ENCODE data around the gene HLA-E.
"Not testable (repeated sequence)": the region's sequence is repeated elsewhere in the genome, so short reads cannot be mapped to it uniquely, and the experiment has no call there.

HLA-E gene

DNA sequence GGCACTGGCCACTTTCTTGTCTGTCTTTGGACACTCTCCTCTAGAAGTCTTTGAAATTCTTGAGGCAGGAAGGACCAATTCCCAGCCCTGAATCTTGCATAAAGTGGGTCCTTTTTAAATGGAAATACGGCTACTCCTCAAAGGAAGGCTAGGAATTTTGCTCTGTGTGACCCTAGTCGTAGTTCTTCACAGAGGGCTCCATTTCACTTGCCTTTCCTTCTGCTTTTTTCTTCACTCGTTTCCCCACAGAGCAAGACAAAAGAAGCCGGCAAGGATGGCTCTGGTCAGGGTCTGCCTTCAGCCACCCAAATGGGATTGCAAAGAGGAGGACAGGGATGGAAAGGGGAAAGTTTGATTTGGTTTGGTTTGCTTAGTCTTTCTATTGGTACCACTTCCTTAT lies 25.8 kb downstream of the HLA-E start:
- WGBS (ENCODE audit: extremely low coverage, insufficient coverage, low lambda C conversion rate), result no CpG with 5 or more reads among the region's 4 CpGs
- no peak overlapping the region for H3K4me3 ChIP-seq (ENCODE audit: low read length)

GRCh38 chr6:30515944-30516753 lies 26.8 kb downstream of the HLA-E start:
- no peak overlapping the region for H4K8ac ChIP-seq (ENCODE audit: low read depth, low read length)
- WGBS (ENCODE audit: extremely low coverage, insufficient coverage, low lambda C conversion rate), result no CpG with 5 or more reads among the region's 33 CpGs
- H3K27ac ChIP-seq (ENCODE audit: low read depth, low read length), result no peak overlapping the region

More for the DNA sequence above, 25.8 kb downstream of the HLA-E start:
- Histone ChIP-seq H3K56ac (ENCODE audit: low read length) (no peak overlapping the region), H4K5ac (ENCODE audit: low read length) (no peak overlapping the region), H3K9ac (ENCODE audit: low read length) (no peak overlapping the region), H3K36me3 (ENCODE audit: control insufficient read depth, insufficient read depth, low read length) (no peaks in the 10 kb centered on the region), H3K18ac (ENCODE audit: low read length) (no peak overlapping the region), H3K79me2 (ENCODE audit: control insufficient read depth, insufficient read depth, low read length) (no peaks in the 10 kb centered on the region), H3K4me1 (ENCODE audit: control insufficient read depth, low read depth, low read length) (no peaks in the 10 kb centered on the region), H2BK5ac (ENCODE audit: low read length) (no peak overlapping the region), H3K79me1 (ENCODE audit: low read length) (no peaks in the 10 kb centered on the region), H3K4me2 (ENCODE audit: low read length) (no peak overlapping the region), H3K4ac (ENCODE audit: low read depth, low read length) (no peak overlapping the region), H3K27me3 (ENCODE audit: insufficient read depth, low read length, poor library complexity) (no peaks in the 10 kb centered on the region), H2AK5ac (ENCODE audit: low read length) (no peak overlapping the region), H2BK15ac (replicated peaks; ENCODE audit: low read depth) (no peak overlapping the region), H3K23ac (ENCODE audit: low read length) (no peak overlapping the region), H3K27ac (ENCODE audit: low read depth, low read length) (no peak overlapping the region), H2BK120ac (ENCODE audit: low read depth, low read length) (no peak overlapping the region), H4K8ac (ENCODE audit: low read depth, low read length) (no peak overlapping the region)
- DNase-seq, result no peak

GRCh38 chr6:30516754-30517076 lies 27.4 kb downstream of the HLA-E start:
- not testable (repeated sequence) for H4K5ac ChIP-seq (ENCODE audit: low read length); H2BK120ac ChIP-seq (ENCODE audit: low read depth, low read length); H2AK5ac ChIP-seq (ENCODE audit: low read length); H3K4me3 ChIP-seq (ENCODE audit: low read length); H3K27me3 ChIP-seq (ENCODE audit: insufficient read depth, low read length, poor library complexity); H3K18ac ChIP-seq (ENCODE audit: low read length); H3K4me1 ChIP-seq (ENCODE audit: control insufficient read depth, low read depth, low read length); H2BK15ac ChIP-seq (replicated peaks; ENCODE audit: low read depth); H2BK5ac ChIP-seq (ENCODE audit: low read length); H3K79me1 ChIP-seq (ENCODE audit: low read length); H4K8ac ChIP-seq (ENCODE audit: low read depth, low read length); H3K79me2 ChIP-seq (ENCODE audit: control insufficient read depth, insufficient read depth, low read length); H3K36me3 ChIP-seq (ENCODE audit: control insufficient read depth, insufficient read depth, low read length); DNase-seq; H3K27ac ChIP-seq (ENCODE audit: low read depth, low read length); H3K23ac ChIP-seq (ENCODE audit: low read length)
- WGBS (ENCODE audit: extremely low coverage, insufficient coverage, low lambda C conversion rate), result no CpG with 5 or more reads among the region's 9 CpGs
- Histone ChIP-seq H3K9ac (ENCODE audit: low read length) (peak overlapping the region; percentile 44), H3K56ac (ENCODE audit: low read length) (peak overlapping the region; percentile 79), H3K4ac (ENCODE audit: low read depth, low read length) (peak overlapping the region; percentile 21), H3K4me2 (ENCODE audit: low read length) (peak overlapping the region; percentile 45)

More at GRCh38 chr6:30515944-30516753, 26.8 kb downstream of the HLA-E start:
- Histone ChIP-seq H3K9ac (ENCODE audit: low read length) (peak overlapping the region; percentile 44), H2BK5ac (ENCODE audit: low read length) (no peak overlapping the region), H2BK120ac (ENCODE audit: low read depth, low read length) (no peak overlapping the region), H3K79me1 (ENCODE audit: low read length) (no peaks in the 10 kb centered on the region), H3K56ac (ENCODE audit: low read length) (peak overlapping the region; percentile 79), H3K4me2 (ENCODE audit: low read length) (peak overlapping the region; percentile 45), H3K4me3 (ENCODE audit: low read length) (no peak overlapping the region), H2BK15ac (replicated peaks; ENCODE audit: low read depth) (no peak overlapping the region), H3K4ac (ENCODE audit: low read depth, low read length) (peak overlapping the region; percentile 58), H3K27me3 (ENCODE audit: insufficient read depth, low read length, poor library complexity) (no peaks in the 10 kb centered on the region), H3K4me1 (ENCODE audit: control insufficient read depth, low read depth, low read length) (no peaks in the 10 kb centered on the region), H2AK5ac (ENCODE audit: low read length) (no peak overlapping the region), H3K79me2 (ENCODE audit: control insufficient read depth, insufficient read depth, low read length) (no peaks in the 10 kb centered on the region), H3K23ac (ENCODE audit: low read length) (no peak overlapping the region), H4K5ac (ENCODE audit: low read length) (no peak overlapping the region), H3K36me3 (ENCODE audit: control insufficient read depth, insufficient read depth, low read length) (no peaks in the 10 kb centered on the region), H3K18ac (ENCODE audit: low read length) (no peak overlapping the region)
- DNase-seq, result peak; percentile 95

DNA sequence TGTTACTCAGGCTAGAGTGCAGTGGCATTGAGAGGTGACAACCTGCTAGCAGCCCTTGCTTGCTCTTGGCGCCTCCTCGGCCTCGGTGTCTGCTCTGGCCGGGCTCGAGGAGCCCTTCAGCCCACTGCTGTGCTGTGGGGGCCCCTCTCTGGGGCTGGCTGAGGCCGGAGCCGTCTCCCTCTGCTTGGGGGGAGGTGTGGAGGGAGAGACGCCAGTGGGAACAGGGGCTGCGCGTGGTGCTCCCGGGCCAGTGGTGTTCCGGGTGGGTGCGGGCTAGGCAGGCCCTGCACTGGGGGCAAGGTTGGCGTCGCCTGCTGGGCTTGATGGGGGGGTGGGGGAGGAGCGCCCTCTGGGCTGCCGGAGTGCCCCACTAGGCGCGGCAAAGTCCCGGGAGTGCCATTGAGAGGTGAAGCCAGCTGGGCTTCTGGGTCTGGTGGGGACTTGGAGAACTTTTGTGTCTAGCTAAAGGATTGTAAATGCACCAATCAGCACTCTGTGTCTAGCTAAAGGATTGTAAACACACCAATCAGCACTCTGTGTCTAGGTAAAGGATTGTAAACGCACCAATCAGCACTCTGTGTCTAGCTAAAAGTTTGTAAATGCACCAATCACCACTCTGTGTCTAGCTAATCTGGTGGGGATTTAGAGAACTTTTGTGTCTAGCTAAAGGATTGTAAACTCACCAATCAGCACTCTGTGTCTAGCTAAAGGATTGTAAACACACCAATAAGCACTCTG lies 28.6 kb downstream of the HLA-E start:
- H3K4me3 ChIP-seq (ENCODE audit: low read length); DNase-seq; H3K36me3 ChIP-seq (ENCODE audit: control insufficient read depth, insufficient read depth, low read length); H2BK120ac ChIP-seq (ENCODE audit: low read depth, low read length); H3K4ac ChIP-seq (ENCODE audit: low read depth, low read length); H3K27me3 ChIP-seq (ENCODE audit: insufficient read depth, low read length, poor library complexity); H3K9ac ChIP-seq (ENCODE audit: low read length); H3K4me1 ChIP-seq (ENCODE audit: control insufficient read depth, low read depth, low read length); H3K27ac ChIP-seq (ENCODE audit: low read depth, low read length); H3K79me1 ChIP-seq (ENCODE audit: low read length); H4K5ac ChIP-seq (ENCODE audit: low read length); H2BK5ac ChIP-seq (ENCODE audit: low read length); H4K8ac ChIP-seq (ENCODE audit: low read depth, low read length); H3K18ac ChIP-seq (ENCODE audit: low read length); H3K79me2 ChIP-seq (ENCODE audit: control insufficient read depth, insufficient read depth, low read length); H3K56ac ChIP-seq (ENCODE audit: low read length); H3K4me2 ChIP-seq (ENCODE audit: low read length); H2BK15ac ChIP-seq (replicated peaks; ENCODE audit: low read depth); H3K23ac ChIP-seq (ENCODE audit: low read length); H2AK5ac ChIP-seq (ENCODE audit: low read length): not testable (repeated sequence)
- no CpG with 5 or more reads among the region's 21 CpGs for WGBS (ENCODE audit: extremely low coverage, insufficient coverage, low lambda C conversion rate)

DNA sequence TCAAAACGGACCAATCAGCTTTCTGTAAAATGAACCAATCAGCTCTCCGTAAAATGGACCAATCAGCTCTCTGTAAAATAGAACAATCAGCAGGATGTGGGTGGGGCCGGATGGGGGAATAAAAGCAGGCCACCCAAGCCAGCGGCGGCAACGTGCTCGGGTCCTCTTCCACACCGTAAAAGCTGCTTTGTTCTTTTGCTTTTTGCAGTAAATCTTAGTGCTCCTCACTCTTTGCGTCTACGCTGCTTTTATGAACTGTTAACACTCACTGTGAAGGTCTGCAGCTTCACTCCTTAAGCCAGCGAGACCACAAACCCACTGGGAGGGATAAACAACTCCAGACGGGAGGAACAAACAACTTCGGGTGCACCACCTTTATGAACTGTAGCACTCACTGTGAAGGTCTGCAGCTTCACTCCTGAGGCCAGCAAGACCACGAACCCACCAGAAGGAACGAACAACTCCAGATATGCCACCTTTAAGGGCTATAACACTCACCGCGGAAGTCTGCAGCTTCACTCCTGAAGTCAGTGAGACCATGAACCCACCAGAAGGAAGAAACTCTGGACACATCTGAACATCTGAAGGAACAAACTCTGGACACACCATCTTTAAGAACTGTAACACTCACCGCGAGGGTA lies 29.3 kb downstream of the HLA-E start:
- H3K18ac ChIP-seq (ENCODE audit: low read length); H3K27me3 ChIP-seq (ENCODE audit: insufficient read depth, low read length, poor library complexity); H2BK5ac ChIP-seq (ENCODE audit: low read length); H2AK5ac ChIP-seq (ENCODE audit: low read length); H3K27ac ChIP-seq (ENCODE audit: low read depth, low read length); H3K4me3 ChIP-seq (ENCODE audit: low read length); H3K79me1 ChIP-seq (ENCODE audit: low read length); H3K4me2 ChIP-seq (ENCODE audit: low read length); H3K9ac ChIP-seq (ENCODE audit: low read length); H3K23ac ChIP-seq (ENCODE audit: low read length); H2BK120ac ChIP-seq (ENCODE audit: low read depth, low read length); H3K79me2 ChIP-seq (ENCODE audit: control insufficient read depth, insufficient read depth, low read length); H4K8ac ChIP-seq (ENCODE audit: low read depth, low read length); H3K4me1 ChIP-seq (ENCODE audit: control insufficient read depth, low read depth, low read length); H3K56ac ChIP-seq (ENCODE audit: low read length); H3K4ac ChIP-seq (ENCODE audit: low read depth, low read length); H2BK15ac ChIP-seq (replicated peaks; ENCODE audit: low read depth); H4K5ac ChIP-seq (ENCODE audit: low read length); DNase-seq; H3K36me3 ChIP-seq (ENCODE audit: control insufficient read depth, insufficient read depth, low read length): not testable (repeated sequence)
- no CpG with 5 or more reads among the region's 19 CpGs for WGBS (ENCODE audit: extremely low coverage, insufficient coverage, low lambda C conversion rate)
